Bronchial epithelial cell (primary cell): Measurements from ENCODE around the gene DOCK11. TPM values are rescaled to one million over a fixed set of nuclear protein-coding genes. Genes with fewer than 3 reads are reported as not detected.
A peak's percentile ranks its signal among the peaks of the same experiment; 100 is the strongest.

ENCODE experiments used
- DNase-seq: peaks from one replicate; pipeline ENCODE4 v3.0.0-alpha.2; 2010; ENCODE audit warnings: low read depth
- FAIRE-seq: peaks from 2 replicates; lab custom pipeline; 2011; peaks lifted over from hg19 to GRCh38; lab: Jason Lieb, UNC
- H3K27me3 ChIP-seq: 2 replicates; pipeline ENCODE4 v1.5.1; 2011; ENCODE audit warnings: low read length; ENCODE audit not compliant: control insufficient read depth, insufficient read depth
- H3K36me3 ChIP-seq: 2 replicates; pipeline ENCODE4 v1.5.1; 2011; ENCODE audit warnings: low read length; ENCODE audit not compliant: control insufficient read depth, insufficient read depth
- H3K4me3 ChIP-seq: 2 replicates; pipeline ENCODE4 v1.5.1; 2011; ENCODE audit warnings: mild to moderate bottlenecking, low read depth, low read length, control low read depth
- CTCF ChIP-seq: IDR thresholded peaks from 2 replicates; pipeline ENCODE4 v1.5.1; 2011; ENCODE audit warnings: mild to moderate bottlenecking, moderate library complexity, low read length, control low read depth, inconsistent platforms; ENCODE audit not compliant: insufficient read depth, severe bottlenecking
- total RNA-seq: library from RNA; depleted of rRNA; stranded (reverse); fragments of >200 nt; gene quantifications from 2 replicates; pipeline ENCODE4 v1.2.1, GENCODE V29; 2014

Gene DOCK11
- total RNA-seq, 1 donor from 2014 or later: 0.26 TPM

GRCh38 chrX:118682258-118683014, 186.8 kb downstream of the DOCK11 start:
- DNase-seq (peak; percentile 36), FAIRE-seq (no peak)
- TF ChIP-seq CTCF: no peak
- no peaks in the 10 kb centered on the region for H3K27me3 ChIP-seq
- H3K36me3 ChIP-seq: no peaks in the 10 kb centered on the region
- no peak overlapping the region for H3K4me3 ChIP-seq

GRCh38 chrX:118685393-118685792, 189.8 kb downstream of the DOCK11 start:
- DNase-seq (no peak), FAIRE-seq (no peak)
- Histone ChIP-seq H3K27me3 (no peaks in the 10 kb centered on the region), H3K36me3 (no peaks in the 10 kb centered on the region), H3K4me3 (no peak overlapping the region)
- no peak for TF ChIP-seq CTCF

GRCh38 chrX:118688935-118689334, 193.3 kb downstream of the DOCK11 start:
- DNase-seq (no peak), FAIRE-seq (no peak)
- no peak for TF ChIP-seq CTCF
- H3K36me3 ChIP-seq: no peaks in the 10 kb centered on the region
- H3K4me3 ChIP-seq: no peak overlapping the region
- H3K27me3 ChIP-seq: no peaks in the 10 kb centered on the region

DNA sequence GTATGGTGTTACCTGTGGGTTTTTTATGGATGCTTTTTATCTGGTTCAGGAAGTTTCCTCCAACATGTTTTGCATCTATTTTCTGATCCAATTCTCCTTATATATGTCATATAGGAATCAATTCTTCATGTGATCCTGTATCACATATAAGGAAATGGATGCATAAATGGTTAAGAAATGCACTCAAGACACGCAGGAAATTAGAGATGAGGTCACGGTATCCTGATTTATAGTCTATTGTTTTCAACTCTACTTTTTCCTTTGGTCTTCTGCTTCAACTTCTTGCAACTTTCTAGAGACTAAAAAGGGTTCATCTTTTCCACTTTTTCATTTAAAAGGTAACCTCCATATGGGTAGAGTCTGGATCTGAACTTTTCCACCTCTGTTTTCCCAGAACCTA, 198.2 kb downstream of the DOCK11 start:
- Histone ChIP-seq H3K4me3 (no peak overlapping the region), H3K27me3 (no peaks in the 10 kb centered on the region), H3K36me3 (no peaks in the 10 kb centered on the region)
- no peak for TF ChIP-seq CTCF
- no peak for FAIRE-seq
- DNase-seq: no peak

- H3K36me3 ChIP-seq: no peaks in the 10 kb centered on the region
- FAIRE-seq (no peak), DNase-seq (no peak)
- no peak for TF ChIP-seq CTCF
- no peak overlapping the region for H3K4me3 ChIP-seq
- no peaks in the 10 kb centered on the region for H3K27me3 ChIP-seq
These were observed 199.0 kb downstream of the DOCK11 start for GRCh38 chrX:118694638-118695037.
